GM18870 (cell line): ENCODE results near the gene IL10.
"Not testable (repeated sequence)": the region's sequence is repeated elsewhere in the genome, so short reads cannot be mapped to it uniquely, and the experiment has no call there.

ENCODE experiments used
- ATAC-seq: cut with Tn5 transposase; IDR thresholded peaks from one replicate; pipeline ENCODE4 v1.9.1; 2021; ENCODE audit warnings: moderate library complexity; ENCODE audit not compliant: unreplicated experiment

IL10 gene

DNA sequence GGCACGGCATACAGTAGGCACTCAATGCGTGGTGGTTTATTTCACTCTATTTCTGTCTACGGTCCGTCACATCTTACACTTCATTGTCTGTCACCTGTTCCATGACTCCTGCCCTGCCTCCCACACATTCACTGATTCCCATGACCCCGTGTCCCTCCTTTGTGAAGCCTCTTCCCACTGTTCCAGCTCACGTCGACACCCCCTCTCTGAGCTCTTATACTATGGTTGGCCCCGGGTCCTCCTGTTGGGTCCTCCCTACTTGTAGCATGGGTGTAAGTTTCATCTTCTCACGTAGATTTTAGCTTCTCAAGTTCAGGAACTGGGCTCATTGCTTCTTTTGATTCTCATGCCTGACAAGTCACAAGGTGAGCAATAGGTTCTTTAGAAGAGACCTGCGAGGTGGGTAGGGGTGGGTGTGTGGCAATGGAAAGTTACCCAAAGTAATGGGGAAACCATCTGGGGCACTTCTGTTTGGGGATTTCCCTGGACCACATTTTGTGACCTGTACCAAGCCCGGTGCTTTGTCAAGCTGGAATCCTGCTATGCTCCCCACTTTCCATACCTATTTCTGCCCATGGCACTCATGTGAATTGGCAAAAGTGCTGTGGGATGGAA is 22.1 kb upstream of the IL10 start:
- ATAC-seq, result no peak

GRCh38 chr1:206793620-206794019 is 21.3 kb upstream of the IL10 start:
- no peak for ATAC-seq

DNA sequence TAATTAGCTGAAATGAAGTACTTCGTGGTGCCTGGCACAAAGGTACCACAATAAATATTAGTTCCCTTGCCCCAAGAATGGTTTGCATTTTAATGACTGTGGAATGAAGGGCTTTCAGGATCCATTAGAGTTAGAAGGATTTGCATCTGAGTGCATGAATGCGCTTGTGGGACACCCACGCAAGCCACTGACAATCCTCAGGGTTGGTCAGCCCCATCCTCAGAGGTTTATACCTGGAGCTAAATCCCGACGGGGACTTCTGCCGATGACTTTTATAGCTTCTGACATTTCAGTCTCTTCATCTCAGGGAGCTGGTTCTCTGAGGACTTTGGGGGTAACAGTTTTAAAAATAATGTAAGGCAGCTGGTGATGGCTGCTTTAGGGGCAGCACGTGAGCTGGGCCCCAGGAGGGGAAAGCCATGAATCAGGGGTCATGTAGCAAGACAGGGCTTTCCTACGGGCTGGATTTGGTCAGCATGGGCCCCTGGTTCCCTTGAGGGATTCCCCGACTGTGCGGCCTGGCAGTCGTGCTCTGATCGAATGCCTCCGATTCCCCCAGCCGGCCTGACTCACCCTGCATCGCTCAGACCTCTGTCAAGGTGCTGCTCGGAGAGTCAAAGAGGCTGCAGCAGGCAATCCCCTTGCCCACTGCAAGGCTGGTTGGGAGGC is 20.8 kb upstream of the IL10 start:
- ATAC-seq, result no peak

- no peak for ATAC-seq
Measured at GRCh38 chr1:206790502-206791250, 18.4 kb upstream of the IL10 start.

- ATAC-seq, result no peak
Measured at GRCh38 chr1:206788487-206789050, 16.3 kb upstream of the IL10 start.

DNA sequence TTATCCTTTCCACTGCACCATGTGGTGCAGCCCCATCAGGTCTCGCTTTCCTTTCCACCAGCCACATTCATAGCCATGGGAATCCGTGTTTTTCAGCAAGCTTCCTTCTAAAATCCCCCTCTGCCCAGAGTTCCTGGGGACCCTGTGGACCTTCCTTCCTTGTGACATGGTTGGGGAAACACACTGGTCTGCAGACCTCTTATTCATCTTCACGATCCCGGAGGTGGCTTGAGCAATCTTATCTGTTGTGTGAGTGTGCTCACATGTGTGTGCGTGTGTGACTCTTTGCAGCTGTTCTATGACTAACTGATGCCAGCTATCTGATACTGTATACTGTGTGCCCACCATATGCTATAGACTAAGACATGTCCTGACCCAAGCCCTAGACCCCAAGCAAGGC is 15.6 kb upstream of the IL10 start:
- no peak for ATAC-seq

DNA sequence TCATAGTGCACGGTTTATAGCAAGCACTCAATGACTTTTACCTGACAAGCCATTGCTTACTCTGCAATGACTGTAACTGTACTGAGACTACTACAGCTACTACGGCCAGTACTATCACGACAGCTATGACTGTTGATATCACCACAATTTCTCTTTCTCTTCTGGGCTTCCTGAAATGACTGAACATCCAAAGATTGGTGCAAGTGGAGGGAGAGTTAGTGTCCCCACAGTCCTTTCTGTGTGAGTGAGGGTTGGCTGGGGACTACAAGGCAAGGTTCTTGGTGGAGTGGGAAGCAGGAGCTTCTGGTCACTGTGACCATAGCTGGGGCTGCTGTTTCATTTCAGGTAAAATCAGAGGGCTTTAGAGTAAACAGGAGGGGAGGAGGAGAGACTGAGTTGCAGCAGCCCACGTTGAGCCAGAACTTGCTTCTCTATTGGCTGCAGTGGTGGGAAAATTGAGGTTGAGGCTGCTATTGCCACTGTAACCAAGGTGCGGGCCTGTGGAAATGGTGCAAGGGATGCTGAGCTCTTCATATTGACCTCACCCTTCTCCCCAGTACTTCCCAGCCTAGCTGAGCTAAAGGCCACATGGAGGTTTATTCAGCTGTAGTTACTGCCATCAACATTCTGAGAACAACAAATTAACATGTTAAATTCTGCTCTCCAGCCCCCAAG is 14.1 kb upstream of the IL10 start:
- ATAC-seq, result no peak

GRCh38 chr1:206785182-206785765 is 13.0 kb upstream of the IL10 start:
- ATAC-seq, result no peak

DNA sequence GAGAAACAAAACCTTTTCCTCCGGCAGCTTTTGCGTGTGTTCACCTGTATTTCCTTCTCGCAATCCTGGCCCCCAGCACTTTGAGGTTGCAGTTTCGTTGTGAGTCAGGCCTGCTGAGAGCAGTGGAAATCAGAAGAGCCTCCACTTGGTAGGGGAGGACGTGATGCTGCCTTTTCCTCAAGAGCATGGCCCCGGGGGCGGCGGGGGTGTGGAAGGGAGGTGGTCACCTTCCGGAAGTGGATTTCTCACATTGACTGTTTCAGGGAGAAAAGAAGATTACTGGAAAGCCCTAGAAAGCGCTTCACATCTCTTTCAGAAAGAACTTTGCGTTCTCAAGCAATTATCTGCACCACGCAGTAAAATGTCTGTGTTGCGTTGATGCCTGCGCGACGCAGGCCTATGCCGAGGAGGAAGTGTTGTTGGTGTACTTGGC is 12.2 kb upstream of the IL10 start:
- ATAC-seq, result peak; percentile 54

DNA sequence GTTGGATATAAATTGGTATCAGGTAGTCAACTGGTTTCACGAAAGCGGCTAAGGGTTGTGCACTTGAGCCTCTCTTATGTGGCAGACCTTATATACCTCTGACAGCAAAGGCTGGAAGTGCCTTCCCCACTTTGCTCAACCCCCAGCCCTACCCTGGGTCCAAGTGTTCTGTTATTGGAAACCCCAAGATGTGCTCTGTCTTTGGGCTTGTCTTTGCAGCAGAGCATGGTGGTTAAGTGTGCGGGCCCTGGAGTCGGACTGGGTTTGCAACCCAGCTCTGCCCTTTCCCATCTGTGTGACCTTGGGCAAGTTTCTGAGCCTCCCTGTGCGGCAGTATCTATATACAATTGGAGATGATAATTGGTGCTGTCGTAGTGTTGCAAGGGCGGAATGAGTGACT is 11.2 kb upstream of the IL10 start:
- no peak for ATAC-seq

GRCh38 chr1:206782448-206782847 is 10.2 kb upstream of the IL10 start:
- ATAC-seq, result peak; percentile 42

DNA sequence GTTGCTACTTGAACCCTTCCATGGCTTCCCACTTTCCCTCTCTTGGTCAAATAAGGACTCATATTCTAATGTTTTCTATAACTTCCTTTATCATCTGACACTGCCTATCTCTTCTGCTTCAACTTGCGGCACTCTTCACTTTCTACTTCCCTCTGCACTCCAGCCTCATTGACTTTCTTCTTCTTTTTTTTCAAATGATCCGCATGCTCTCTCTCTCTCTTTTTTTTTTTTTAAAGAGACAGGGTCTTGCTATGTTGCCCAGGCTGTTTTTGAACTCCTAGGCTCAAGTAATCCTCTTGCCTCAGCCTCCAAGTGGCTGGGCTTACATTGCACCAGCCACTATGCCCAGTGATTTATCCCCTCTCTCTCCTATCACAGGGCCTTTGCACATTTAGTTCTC is 7.3 kb upstream of the IL10 start:
- ATAC-seq, result no peak

DNA sequence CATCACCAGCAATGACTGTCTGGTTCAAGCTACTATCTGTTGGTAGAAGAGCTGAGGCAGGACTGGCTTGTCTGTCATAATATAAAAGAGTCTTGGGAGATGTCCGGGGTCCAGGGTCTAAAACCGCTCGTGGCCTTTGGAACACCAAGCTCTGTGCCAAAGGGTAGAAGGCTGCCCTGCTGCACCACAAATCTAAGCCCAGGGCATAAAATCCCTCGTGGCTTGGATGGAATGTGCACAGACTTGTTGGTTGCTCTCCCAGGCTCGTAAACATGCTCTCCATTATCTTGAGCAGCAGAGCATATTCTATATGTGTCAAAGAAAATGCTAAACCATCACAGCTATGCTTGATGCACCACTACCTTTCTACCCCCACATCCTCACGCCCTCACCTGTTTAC is 6.6 kb upstream of the IL10 start:
- ATAC-seq, result not testable (repeated sequence)

GRCh38 chr1:206778031-206778430 is 5.7 kb upstream of the IL10 start:
- no peak for ATAC-seq

GRCh38 chr1:206776229-206776628 is 3.9 kb upstream of the IL10 start:
- ATAC-seq, result no peak

DNA sequence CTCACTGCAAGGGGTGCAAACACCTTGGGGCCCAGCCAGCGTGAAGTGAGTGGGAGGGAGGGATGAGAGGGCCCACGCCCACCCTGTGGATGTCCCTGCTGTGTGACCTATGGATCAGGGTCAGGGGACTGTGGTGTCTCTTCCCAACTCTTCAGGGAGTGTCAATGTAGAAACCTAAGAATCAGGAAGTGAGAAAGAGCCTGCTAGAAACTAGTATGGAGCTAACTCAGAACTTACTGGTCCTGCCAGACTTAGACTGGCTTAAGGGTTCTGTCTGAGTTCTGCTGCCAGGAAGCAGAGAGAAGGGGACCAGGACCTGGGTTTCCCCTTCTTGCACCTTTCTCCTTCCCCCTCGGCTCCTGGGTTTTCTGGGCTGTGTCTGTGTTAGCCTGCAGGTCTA is 1.8 kb upstream of the IL10 start:
- no peak for ATAC-seq

DNA sequence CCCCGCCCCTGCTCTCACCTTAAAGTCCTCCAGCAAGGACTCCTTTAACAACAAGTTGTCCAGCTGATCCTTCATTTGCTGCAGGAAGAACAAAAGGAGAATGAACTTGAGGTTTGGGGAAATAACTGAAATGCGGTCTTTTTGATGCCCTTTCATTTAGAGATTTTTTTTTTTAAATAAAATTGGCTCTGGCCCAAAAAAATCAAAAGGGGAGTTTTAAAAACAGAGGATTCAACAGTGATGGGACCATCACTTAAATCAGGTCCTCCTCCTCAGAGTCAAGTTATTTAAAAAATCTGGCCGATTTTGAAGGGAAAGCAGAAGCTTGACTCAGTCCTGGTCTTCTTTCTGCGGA is 979 bp downstream of the IL10 start:
- ATAC-seq, result no peak

- ATAC-seq, result peak; percentile 21
Measured at GRCh38 chr1:206770531-206771337, 1.6 kb downstream of the IL10 start, which contains the start of gene IL19. Gene IL19, plus strand, starts transcription at chr1:206770773. Its CDS starts 65,890 bp downstream, at chr1:206836663.

DNA sequence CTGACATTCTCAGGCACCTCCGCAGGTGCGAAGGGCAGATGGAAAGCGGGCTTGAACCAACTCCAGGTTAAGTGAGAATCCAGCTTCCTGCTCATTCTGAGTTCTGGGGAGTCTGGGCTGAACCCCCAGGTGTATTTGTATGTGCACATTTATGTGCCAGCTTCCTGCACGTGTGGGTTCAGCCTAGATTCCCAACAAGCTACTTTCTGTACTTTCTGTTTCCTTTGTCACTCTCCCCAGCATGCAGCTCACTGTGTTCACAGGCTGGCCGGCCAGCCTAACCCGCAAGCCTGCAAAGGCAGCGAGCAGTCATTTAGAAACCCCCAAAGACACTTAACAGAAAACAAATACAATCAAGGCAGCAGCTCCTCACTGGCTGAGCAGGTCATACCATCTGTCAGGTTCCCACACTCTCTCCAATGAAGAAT is 3.0 kb downstream of the IL10 start:
- peak; percentile 49 for ATAC-seq
